DND-41 (cell line): ENCODE measurements around the gene RING1.

Source experiments
- ATAC-seq: fragments of 200-7000 bp; cut with Tn5 transposase; 3 replicates; pipeline ENCODE4 v1.9.1; 2021; ENCODE audit warnings: low read depth; ENCODE audit not compliant: insufficient read depth
- DNase-seq: peaks from one replicate; pipeline ENCODE4 v3.0.0-alpha.2; 2020
- H2AFZ ChIP-seq: 2 replicates; pipeline ENCODE4 v1.6.0; 2012; ENCODE audit warnings: low read depth, low read length
- H3K27ac ChIP-seq: 2 replicates; pipeline ENCODE4 v1.5.1; 2012; ENCODE audit warnings: low read length, inconsistent platforms
- H3K27me3 ChIP-seq: fragments of 200-600 bp; sonication (generic); 2 replicates; pipeline ENCODE4 v1.6.0; 2012; ENCODE audit warnings: low read length, mild to moderate bottlenecking, inconsistent platforms; ENCODE audit not compliant: insufficient read depth, poor library complexity
- H3K36me3 ChIP-seq: 2 replicates; pipeline ENCODE4 v1.5.1; 2012; ENCODE audit warnings: low read length, inconsistent platforms; ENCODE audit not compliant: insufficient read depth
- H3K4me1 ChIP-seq: 2 replicates; pipeline ENCODE4 v1.5.1; 2012; ENCODE audit warnings: mild to moderate bottlenecking, low read length; ENCODE audit not compliant: insufficient read depth
- H3K4me2 ChIP-seq: 2 replicates; pipeline ENCODE4 v1.6.0; 2012; ENCODE audit warnings: mild to moderate bottlenecking, moderate library complexity, low read length, inconsistent platforms; ENCODE audit not compliant: insufficient read depth
- H3K4me3 ChIP-seq, 2 experiments: fragments of 200-600 bp in 1 of 2; shearing (Covaris generic) in 1 of 2; 2 replicates each; pipeline ENCODE4 v1.5.1; 2012 to 2016; ENCODE audit warnings: inconsistent platforms in 2 of 2, low read length in 2 of 2, mild to moderate bottlenecking in 2 of 2, low read depth in 1 of 2, moderate library complexity in 1 of 2
- H3K79me2 ChIP-seq: 2 replicates; pipeline ENCODE4 v1.6.0; 2012; ENCODE audit warnings: low read length, inconsistent platforms; ENCODE audit not compliant: insufficient read depth
- H3K9ac ChIP-seq: 2 replicates; pipeline ENCODE4 v1.6.0; 2012; ENCODE audit warnings: low read depth, mild to moderate bottlenecking, inconsistent platforms, low read length, moderate library complexity
- H3K9me3 ChIP-seq: 2 replicates; pipeline ENCODE4 v1.5.1; 2012; ENCODE audit warnings: low read length, moderate library complexity, mild to moderate bottlenecking, inconsistent platforms; ENCODE audit not compliant: insufficient read depth, severe bottlenecking
- H4K20me1 ChIP-seq: 2 replicates; pipeline ENCODE4 v1.6.0; 2012; ENCODE audit warnings: low read length; ENCODE audit not compliant: insufficient read depth
- CTCF ChIP-seq: IDR thresholded peaks from 2 replicates; pipeline ENCODE4 v1.5.1; 2012; ENCODE audit warnings: borderline replicate concordance, low read length, moderate library complexity, mild to moderate bottlenecking; ENCODE audit not compliant: poor library complexity, severe bottlenecking; ENCODE audit errors: extremely low read depth
- EZH2 ChIP-seq: IDR thresholded peaks from 3 replicates; pipeline ENCODE4 v1.6.1; 2012; ENCODE audit warnings: borderline replicate concordance, low read depth, mild to moderate bottlenecking, moderate library complexity, low read length, inconsistent platforms; ENCODE audit not compliant: severe bottlenecking

Gene RING1

GRCh38 chr6:33187809-33188208 is 20.5 kb upstream of the RING1 start:
- Histone ChIP-seq H4K20me1 (no peaks in the 10 kb centered on the region), H3K36me3 (no peaks in the 10 kb centered on the region), H3K4me3 (no peak overlapping the region), H3K27me3 (no peaks in the 10 kb centered on the region), H3K79me2 (no peaks in the 10 kb centered on the region), H3K4me2 (no peak overlapping the region), H3K9ac (no peak overlapping the region), H2AFZ (no peak overlapping the region), H3K27ac (no peak overlapping the region), H3K4me1 (peaks cover 16% of the 10 kb centered on the region), H3K9me3 (peaks cover 3% of the 10 kb centered on the region)
- DNase-seq (no peak), ATAC-seq (no peak)
- TF ChIP-seq EZH2: no peak

DNA sequence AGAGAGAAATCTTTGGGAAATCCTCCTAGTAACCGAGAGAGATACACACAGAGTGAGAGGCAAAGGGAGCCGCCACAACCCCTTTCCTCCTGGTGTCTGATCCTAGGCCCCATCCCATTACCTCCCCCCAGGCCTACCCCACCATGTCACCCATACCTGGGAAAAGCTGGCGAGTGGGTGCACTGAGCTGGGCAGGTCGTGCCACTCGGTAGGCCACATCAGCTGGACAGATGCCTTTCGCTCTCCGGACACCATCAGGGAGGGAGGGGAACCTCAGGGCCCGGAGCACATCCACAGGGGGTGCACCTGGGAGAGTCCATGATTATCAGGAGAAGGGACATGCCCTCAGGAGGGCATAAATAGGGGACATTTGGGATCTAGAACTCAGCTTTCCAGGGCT is 19.1 kb upstream of the RING1 start:
- Histone ChIP-seq H3K4me3 (no peak overlapping the region), H3K27me3 (no peaks in the 10 kb centered on the region), H3K9ac (no peak overlapping the region), H3K9me3 (no peaks in the 10 kb centered on the region), H3K36me3 (peaks cover 4% of the 10 kb centered on the region), H3K4me2 (no peak overlapping the region), H3K4me1 (peaks cover 2% of the 10 kb centered on the region), H2AFZ (no peak overlapping the region), H3K27ac (no peak overlapping the region), H3K79me2 (no peaks in the 10 kb centered on the region), H4K20me1 (0 out of 2 replicates have a peak, but pooled peaks cover 3% of the 10 kb centered on the region)
- DNase-seq (no peak), ATAC-seq (no peak)
- TF ChIP-seq EZH2 (no peak), CTCF (no peak)

DNA sequence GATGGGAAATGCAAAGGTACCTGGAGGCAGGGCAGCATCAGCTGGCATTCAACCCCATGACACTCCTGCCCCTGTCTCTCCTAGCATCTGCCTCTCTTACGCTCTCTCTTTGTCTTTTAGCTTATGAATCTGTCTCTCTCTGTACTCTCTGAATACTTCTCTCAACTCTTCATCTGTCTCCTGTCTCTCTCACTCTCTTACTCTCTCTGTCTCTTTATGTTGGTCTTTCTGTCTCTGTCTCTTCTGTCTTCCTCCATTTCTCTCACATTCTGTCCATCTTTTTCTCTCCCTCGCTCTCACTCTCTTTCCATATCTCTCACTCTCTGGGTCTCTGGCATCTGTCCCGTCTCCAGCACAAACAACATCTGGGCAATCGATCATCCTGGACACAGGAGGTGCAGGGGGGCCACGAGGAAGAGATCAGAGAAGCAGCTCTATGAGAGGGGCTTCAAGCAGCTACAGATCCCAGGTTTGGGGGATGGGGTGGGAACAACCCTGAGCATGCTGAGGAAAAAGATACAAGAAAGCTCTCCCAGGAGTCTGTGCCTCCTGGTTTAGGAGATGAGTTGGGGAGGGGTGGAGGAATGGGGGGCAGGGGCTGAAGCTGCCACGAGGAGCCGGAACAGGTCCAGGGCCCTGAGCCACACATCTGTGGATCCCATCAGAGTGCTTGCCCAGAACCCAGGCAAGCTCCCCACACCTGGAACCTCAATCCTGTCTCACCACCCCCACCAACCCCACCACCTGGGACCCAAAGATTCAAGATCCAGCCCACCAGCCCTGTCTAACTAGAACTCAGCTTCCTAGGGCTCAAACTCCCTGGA is 18.5 kb upstream of the RING1 start:
- Histone ChIP-seq H3K36me3 (peaks cover 11% of the 10 kb centered on the region), H3K27ac (no peak overlapping the region), H3K9ac (no peak overlapping the region), H3K4me3 (no peak overlapping the region), H3K27me3 (no peaks in the 10 kb centered on the region), H3K4me2 (no peak overlapping the region), H2AFZ (no peak overlapping the region), H3K9me3 (no peaks in the 10 kb centered on the region), H3K79me2 (no peaks in the 10 kb centered on the region), H4K20me1 (peaks cover 10% of the 10 kb centered on the region; the same call in 1 of the 2 replicates), H3K4me1 (no peaks in the 10 kb centered on the region)
- DNase-seq (no peak), ATAC-seq (no peak)
- TF ChIP-seq EZH2: no peak
- TF ChIP-seq CTCF: no peak

GRCh38 chr6:33190504-33191107 is 17.7 kb upstream of the RING1 start:
- H3K4me2 ChIP-seq: no peak overlapping the region
- H4K20me1 ChIP-seq: peaks cover 16% of the 10 kb centered on the region; the same call in 1 of the 2 replicates
- no peaks in the 10 kb centered on the region for H3K79me2 ChIP-seq
- no peak overlapping the region for H2AFZ ChIP-seq
- H3K4me1 ChIP-seq: no peaks in the 10 kb centered on the region
- TF ChIP-seq CTCF: no peak
- TF ChIP-seq EZH2: no peak
- DNase-seq (no peak), ATAC-seq (no peak)
- H3K9me3 ChIP-seq: no peaks in the 10 kb centered on the region
- no peak overlapping the region for H3K4me3 ChIP-seq
- peaks cover 19% of the 10 kb centered on the region for H3K36me3 ChIP-seq
- no peak overlapping the region for H3K27ac ChIP-seq
- H3K27me3 ChIP-seq: no peaks in the 10 kb centered on the region
- H3K9ac ChIP-seq: no peak overlapping the region
